SK-N-SH (cell line): ENCODE measurements around the gene SMIM12. TPM values are rescaled to one million over a fixed set of nuclear protein-coding genes. Genes with fewer than 3 reads are reported as not detected.

ENCODE experiments used
- CTCF ChIA-PET: fragments of 300-600, 350-600 bp; formaldehyde crosslinking; extraction: SDS; loops from one replicate; lab custom pipeline; 2021; lab: Yijun Ruan, JAX
- POLR2A ChIA-PET: fragments of 350-600 bp; sonication (Branson Sonifier 250); formaldehyde crosslinking; extraction: SDS; loops from one replicate; lab custom pipeline; 2020; ENCODE audit warnings: antibody characterized with exemption, inconsistent platforms; lab: Yijun Ruan, JAX
- DNase-seq: peaks from one replicate; pipeline ENCODE4 v3.0.0; 2012
- H2AFZ ChIP-seq: fragments of 200-600 bp; sonication (generic); 2 replicates; pipeline ENCODE4 v1.8.1; 2016; ENCODE audit warnings: antibody characterized with exemption, mild to moderate bottlenecking, low read depth
- H3F3A ChIP-seq: fragments of 200-600 bp; sonication (generic); replicated peaks from 2 replicates; pipeline ENCODE3; 2016; ENCODE audit warnings: antibody characterized with exemption, mild to moderate bottlenecking; ENCODE audit not compliant: insufficient read depth
- H3K27ac ChIP-seq, 2 experiments: fragments of 200-500 bp in 1 of 2; fragments of 200-600 bp in 1 of 2; sonication (Bioruptor generic) in 1 of 2; sonication (generic), shearing (Covaris generic) in 1 of 2; 2 replicates each; pipeline versions ENCODE4 v1.5.1 to v1.6.1; 2014 to 2016; ENCODE audit warnings: low read depth in 2 of 2, inconsistent platforms in 1 of 2, low read length in 1 of 2, mild to moderate bottlenecking in 1 of 2, mixed read lengths in 1 of 2
- H3K27me3 ChIP-seq: fragments of 200-600 bp; sonication (generic), shearing (Covaris generic); 2 replicates; pipeline ENCODE4 v1.6.1; 2016; ENCODE audit warnings: mixed run types; ENCODE audit not compliant: insufficient read depth
- H3K36me3 ChIP-seq, 2 experiments: fragments of 200-500 bp in 1 of 2; fragments of 200-600 bp in 1 of 2; sonication (Bioruptor generic) in 1 of 2; sonication (generic) in 1 of 2; replicated peaks in 1 of 2; 2 replicates each; pipeline versions ENCODE3 to v1.5.1; 2014 to 2016; ENCODE audit warnings: low read length in 1 of 2, mild to moderate bottlenecking in 1 of 2; ENCODE audit not compliant: insufficient read depth in 2 of 2, control insufficient read depth in 1 of 2
- H3K4me1 ChIP-seq, 2 experiments: fragments of 200-500 bp in 1 of 2; fragments of 200-600 bp in 1 of 2; sonication (Bioruptor generic) in 1 of 2; sonication (generic), shearing (Covaris generic) in 1 of 2; 2 replicates each; pipeline versions ENCODE4 v1.5.1 to v1.6.1; 2014 to 2016; ENCODE audit warnings: low read depth in 1 of 2, low read length in 1 of 2, mixed run types in 1 of 2; ENCODE audit not compliant: insufficient read depth in 2 of 2, control insufficient read depth in 1 of 2
- H3K4me2 ChIP-seq: fragments of 200-600 bp; sonication (generic), shearing (Covaris generic); 2 replicates; pipeline ENCODE4 v1.6.1; 2017; ENCODE audit warnings: mixed run types
- H3K4me3 ChIP-seq, 2 experiments: fragments of 200-500 bp in 1 of 2; fragments of 200-600 bp in 1 of 2; sonication (Bioruptor generic) in 1 of 2; sonication (generic), shearing (Covaris generic) in 1 of 2; 2 replicates each; pipeline versions ENCODE4 v1.5.1 to v1.8.1; 2014 to 2016; ENCODE audit warnings: low read depth in 2 of 2, inconsistent platforms in 1 of 2, low read length in 1 of 2, mild to moderate bottlenecking in 1 of 2, mixed read lengths in 1 of 2, moderate library complexity in 1 of 2
- H3K79me2 ChIP-seq: fragments of 200-600 bp; sonication (generic); 2 replicates; pipeline ENCODE4 v1.8.1; 2017; ENCODE audit warnings: mild to moderate bottlenecking; ENCODE audit not compliant: insufficient read depth
- H3K9ac ChIP-seq: fragments of 200-600 bp; sonication (generic); 2 replicates; pipeline ENCODE4 v1.6.1; 2017; ENCODE audit warnings: mixed run types
- H3K9me2 ChIP-seq: fragments of 200-600 bp; sonication (generic); 2 replicates; pipeline ENCODE4 v1.6.1; 2017; ENCODE audit warnings: mixed run types
- H3K9me3 ChIP-seq: fragments of 200-600 bp; sonication (generic); 2 replicates; pipeline ENCODE4 v1.6.1; 2017; ENCODE audit warnings: mixed run types, mild to moderate bottlenecking, moderate library complexity
- H4K20me1 ChIP-seq: fragments of 200-600 bp; sonication (generic); 2 replicates; pipeline ENCODE4 v1.6.1; 2017; ENCODE audit warnings: mild to moderate bottlenecking, mixed run types; ENCODE audit not compliant: insufficient read depth
- CHD2 ChIP-seq: fragments of 150-350 bp; IDR thresholded peaks from 2 replicates; pipeline ENCODE4 v1.6.1; 2018; ENCODE audit warnings: low read length; ENCODE audit not compliant: partially characterized antibody
- EP300 ChIP-seq, 2 experiments: IDR thresholded peaks; 2 replicates each; pipeline versions ENCODE4 v1.4.0 to v1.6.1; 2012; ENCODE audit warnings: borderline replicate concordance in 1 of 2, low read depth in 1 of 2, low read length in 1 of 2
- FOXM1 ChIP-seq: IDR thresholded peaks from 2 replicates; pipeline ENCODE4 v1.4.0; 2012; ENCODE audit warnings: low read depth, mild to moderate bottlenecking
- GABPA ChIP-seq: IDR thresholded peaks from 2 replicates; pipeline ENCODE4 v1.4.0; 2012; ENCODE audit warnings: low read depth, mild to moderate bottlenecking
- IRF3 ChIP-seq: fragments of 150-350 bp; IDR thresholded peaks from 2 replicates; pipeline ENCODE4 v1.6.1; 2016; ENCODE audit warnings: mild to moderate bottlenecking, low read depth, low read length
- MAX ChIP-seq: IDR thresholded peaks from 2 replicates; pipeline ENCODE4 v1.4.0; 2012; ENCODE audit warnings: low read depth
- MXI1 ChIP-seq: IDR thresholded peaks from 2 replicates; pipeline ENCODE4 v1.6.1; 2012; ENCODE audit warnings: mild to moderate bottlenecking, low read depth, low read length, improper control_type of control experiment
- PBX3 ChIP-seq: IDR thresholded peaks from 2 replicates; pipeline ENCODE4; 2012
- POLR2AphosphoS5 ChIP-seq: IDR thresholded peaks from 2 replicates; pipeline ENCODE4 v1.6.1; 2012; ENCODE audit warnings: low read depth, low read length
- RAD21 ChIP-seq: IDR thresholded peaks from 2 replicates; pipeline ENCODE4 v1.6.1; 2012; ENCODE audit warnings: mild to moderate bottlenecking, low read length
- SMC3 ChIP-seq: IDR thresholded peaks from 2 replicates; pipeline ENCODE4 v1.6.1; 2012; ENCODE audit warnings: low read depth, low read length, improper control_type of control experiment
- TAF1 ChIP-seq: IDR thresholded peaks from 2 replicates; pipeline ENCODE4 v1.6.1; 2012; ENCODE audit warnings: low read depth, mild to moderate bottlenecking, low read length, moderate library complexity, borderline replicate concordance
- TCF12 ChIP-seq: IDR thresholded peaks from 2 replicates; pipeline ENCODE4 v1.4.0; 2012
- TEAD4 ChIP-seq: IDR thresholded peaks from 2 replicates; pipeline ENCODE4 v1.4.0; 2012; ENCODE audit warnings: mild to moderate bottlenecking, borderline replicate concordance; ENCODE audit not compliant: insufficient read depth
- USF1 ChIP-seq: IDR thresholded peaks from 2 replicates; pipeline ENCODE4 v1.4.0; 2012; ENCODE audit warnings: low read depth, borderline replicate concordance
- YY1 ChIP-seq: IDR thresholded peaks from 2 replicates; pipeline ENCODE4 v1.4.0; 2012; ENCODE audit warnings: low read depth, mild to moderate bottlenecking
- WGBS: methylation state at CpG from one replicate; pipeline ENCODE4 v1.1.6; 2017; ENCODE audit warnings: low lambda C conversion rate; 5-methylcytosine and 5-hydroxymethylcytosine counted together
- polyA plus RNA-seq, 3 experiments: library from polyadenylated mRNA; depleted of rRNA; stranded (reverse); fragments of >200 nt; gene quantifications; 2 replicates each; pipeline ENCODE4 v1.2.3, GENCODE V29; 2012

The SMIM12 gene
- polyA plus RNA-seq, 1 of the 3 experiments (the other 2 are of a cell fraction) = 42.3 TPM

- Histone ChIP-seq H3K27me3 (peaks cover 19% of the 10 kb centered on the region; the same call in 1 of the 2 replicates), H3K4me1 (peaks cover 0 to 3% of the 10 kb centered on the region in 2 experiments; a peak in 1 of 4 replicates)
- POLR2A ChIA-PET = interaction anchor here (1.8 kb wide), 1 partner anchor 10 kb away, joined by 7 read pairs; the partner anchor contains the start of gene SMIM12
- WGBS = 65% methylated on average over 4 of the region's 4 CpGs
- no peak for TF ChIP-seq SMC3
- no peak for TF ChIP-seq EP300 (IDR thresholded peaks at IDR 0.05; ENCODE audit: borderline replicate concordance in 1 of 2, low read depth in 1 of 2, low read length in 1 of 2)
- TF ChIP-seq CHD2 = no peak
- TF ChIP-seq TCF12 = no peak
- no peak for TF ChIP-seq MXI1
- TF ChIP-seq YY1 = no peak
- no peak for TF ChIP-seq RAD21
- no peak for TF ChIP-seq IRF3
- no peak for TF ChIP-seq POLR2AphosphoS5
- no peak for TF ChIP-seq USF1
- TF ChIP-seq, all 33 proteins: peak for 0
- no peaks in the 10 kb centered on the region for H3K79me2 ChIP-seq
- no peaks in the 10 kb centered on the region for H4K20me1 ChIP-seq
- no peaks in the 10 kb centered on the region for H3K9me3 ChIP-seq
- no peak overlapping the region for H3K4me3 ChIP-seq
- no peak overlapping the region for H3K27ac ChIP-seq
- H3K4me2 ChIP-seq = no peak overlapping the region
- no peak overlapping the region for H2AFZ ChIP-seq
- no peaks in the 10 kb centered on the region for H3K9me2 ChIP-seq
- H3K9ac ChIP-seq = no peak overlapping the region
- CTCF ChIA-PET = interaction anchor here (0.8 to 1.7 kb wide), 4 partner anchors 9 to 115 kb away, joined by 3 to 11 read pairs (median 3); partner anchors contain the start of genes SMIM12 and TMEM35B
- no peaks in the 10 kb centered on the region for H3F3A ChIP-seq
- DNase-seq = no peak
- H3K36me3 ChIP-seq = no peaks in the 10 kb centered on the region
Measured at GRCh38 chr1:34869760-34870159, 10.2 kb upstream of the SMIM12 start.

DNA sequence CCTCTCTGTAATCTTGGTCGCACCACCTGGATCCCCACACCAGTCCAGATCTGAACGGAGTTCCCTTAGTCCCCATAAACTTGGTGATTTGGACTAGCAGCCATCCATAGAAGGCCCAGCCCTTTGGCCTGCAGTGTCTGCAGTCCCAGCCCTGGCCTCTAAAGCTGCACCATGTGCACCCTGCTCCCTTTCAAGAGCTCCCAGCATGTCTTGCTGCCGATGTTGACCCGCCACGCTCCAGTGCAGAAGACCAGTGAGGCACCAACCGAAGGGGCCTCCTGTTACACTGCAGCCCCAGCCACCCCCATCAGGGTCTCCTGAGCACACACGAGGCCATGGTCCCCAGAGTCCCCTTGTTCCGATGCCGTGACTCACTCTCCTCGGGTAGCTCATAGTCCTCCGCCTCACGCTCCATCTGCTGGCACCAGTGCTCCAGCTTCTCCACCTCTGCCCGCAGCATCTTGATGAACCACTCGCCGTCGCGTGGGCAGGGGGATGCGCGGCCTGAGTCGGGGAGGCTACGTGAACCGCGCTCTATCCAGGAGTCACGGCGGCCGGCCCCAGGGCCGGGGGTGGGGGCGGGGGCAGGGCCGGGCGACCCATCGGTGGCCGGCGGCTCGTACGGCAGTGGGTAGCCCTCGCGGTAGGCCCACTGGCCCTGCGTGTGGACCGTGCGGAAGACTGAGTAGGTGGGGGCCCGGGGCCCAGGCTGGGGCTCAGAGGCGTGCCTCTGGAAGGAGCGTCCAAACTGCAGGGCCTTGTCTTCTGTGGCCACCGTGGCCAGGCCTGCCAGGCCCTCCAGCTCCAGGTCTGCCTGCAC is 8.9 kb upstream of the SMIM12 start:
- 72% methylated on average over 25 of the region's 44 CpGs for WGBS
- Histone ChIP-seq H3K79me2 (no peaks in the 10 kb centered on the region), H3K36me3 (no peaks in the 10 kb centered on the region), H3K4me3 (no peak overlapping the region), H3K4me2 (no peak overlapping the region), H4K20me1 (no peaks in the 10 kb centered on the region), H3F3A (no peaks in the 10 kb centered on the region), H3K9me3 (no peaks in the 10 kb centered on the region), H3K9me2 (no peaks in the 10 kb centered on the region), H3K9ac (no peak overlapping the region), H3K27me3 (peaks cover 14% of the 10 kb centered on the region; the same call in 1 of the 2 replicates), H2AFZ (no peak overlapping the region), H3K27ac (no peak overlapping the region), H3K4me1 (peaks cover 0 to 3% of the 10 kb centered on the region in 2 experiments; a peak in 1 of 4 replicates)
- CTCF ChIA-PET = interaction anchor here (1.3 to 4.9 kb wide), 4 partner anchors 9 to 15 kb away, joined by 3 to 54 read pairs (median 8); partner anchors contain the start of gene SMIM12
- no peak for DNase-seq
- POLR2A ChIA-PET = no interaction called here
- TF ChIP-seq GABPA = no peak
- no peak for TF ChIP-seq MAX
- TF ChIP-seq TEAD4 = no peak
- no peak for TF ChIP-seq TAF1
- TF ChIP-seq SMC3 = no peak
- TF ChIP-seq PBX3 = no peak
- TF ChIP-seq FOXM1 = no peak
